Vagina (tissue), 2 donors: Measurements from ENCODE around the gene DNAJA2. TPM values are rescaled to one million over a fixed set of nuclear protein-coding genes. Genes with fewer than 3 reads are reported as not detected.

Experiments
- DNase-seq, 2 donors: peaks; one replicate each; pipeline ENCODE4 v3.0.0-alpha.2; 2017; ENCODE audit errors: extremely low spot score in 2 of 2
- H3K27ac ChIP-seq: fragments of 200-600 bp; sonication (generic); one replicate; pipeline ENCODE4 v1.5.1; 2019
- H3K27me3 ChIP-seq: fragments of 200-600 bp; sonication (generic); one replicate; pipeline ENCODE4 v1.5.1; 2019
- H3K36me3 ChIP-seq, 2 donors: fragments of 200-600 bp; sonication (generic); one replicate each; pipeline ENCODE4 v1.5.1; 2017 to 2019
- H3K4me1 ChIP-seq: fragments of 200-600 bp; sonication (generic); one replicate; pipeline ENCODE4 v1.5.1; 2019
- H3K4me3 ChIP-seq, 2 donors: fragments of 200-600 bp; sonication (generic); 1 replicate in 1 of 2; 2 replicates in 1 of 2; pipeline ENCODE4 v1.5.1; 2016 to 2019
- H3K9me3 ChIP-seq: fragments of 200-600 bp; sonication (generic); one replicate; pipeline ENCODE4 v1.5.1; 2019
- CTCF ChIP-seq, 3 experiments: fragments of 450-650 bp in 2 of 3; fragments of 200-600 bp in 1 of 3; sonication (generic) in 1 of 3; IDR thresholded peaks; one replicate each; pipeline ENCODE4 v1.5.1; 2017 to 2019; ENCODE audit warnings: antibody characterized with exemption in 3 of 3, mild to moderate bottlenecking in 2 of 3, moderate library complexity in 2 of 3
- POLR2A ChIP-seq, 2 donors: fragments of 450-650 bp; IDR thresholded peaks; one replicate each; pipeline ENCODE4 v1.6.1; 2017; ENCODE audit warnings: antibody characterized with exemption in 2 of 2, mild to moderate bottlenecking in 2 of 2, moderate library complexity in 2 of 2
- POLR2AphosphoS5 ChIP-seq, 2 donors: sonication (generic); formaldehyde crosslinking; IDR thresholded peaks; one replicate each; pipeline ENCODE4 v1.9.0; 2017; ENCODE audit warnings: antibody characterized with exemption in 2 of 2, mild to moderate bottlenecking in 2 of 2, low read depth in 1 of 2; ENCODE audit not compliant: insufficient read depth in 1 of 2
- intact Hi-C: fragments of 100-400 bp; cut with DNase I; formaldehyde crosslinking; loops from one replicate; pipeline ENCODE4 v1.15.1; 2023
- total RNA-seq: library from RNA; depleted of rRNA; stranded (reverse); fragments of >200 nt; gene quantifications from one replicate; pipeline ENCODE4 v1.2.3, GENCODE V29; 2016

The DNAJA2 gene
- total RNA-seq, 1 donor from 2014 or later, result 38.3 TPM

- Histone ChIP-seq H3K27me3 (no peaks in the 10 kb centered on the region), H3K9me3 (no peaks in the 10 kb centered on the region), H3K4me3 (no peak overlapping the region), H3K27ac (no peak overlapping the region), H3K4me1 (no peaks in the 10 kb centered on the region), H3K36me3 (no peaks in the 10 kb centered on the region)
- no peak for TF ChIP-seq POLR2A (IDR thresholded peaks at IDR 0.05)
- no peak for DNase-seq
- intact Hi-C loops, result no loop called here
Measured at GRCh38 chr16:46991729-46992704, 18.5 kb upstream of the DNAJA2 start.

- no peaks in the 10 kb centered on the region for H3K36me3 ChIP-seq
- H3K9me3 ChIP-seq, result no peaks in the 10 kb centered on the region
- DNase-seq, result no peak
- H3K27me3 ChIP-seq, result no peaks in the 10 kb centered on the region
- H3K27ac ChIP-seq, result no peak overlapping the region
- no peaks in the 10 kb centered on the region for H3K4me1 ChIP-seq
- TF ChIP-seq POLR2AphosphoS5 (IDR thresholded peaks at IDR 0.05; ENCODE audit: insufficient read depth in 1 of 2, low read depth in 1 of 2), result no peak
- TF ChIP-seq CTCF (IDR thresholded peaks at IDR 0.05), result no peak
- TF ChIP-seq POLR2A (IDR thresholded peaks at IDR 0.05), result no peak
- H3K4me3 ChIP-seq, result no peak overlapping the region
- intact Hi-C loops, result no loop called here
Measured at GRCh38 chr16:46986896-46987295, 13.4 kb upstream of the DNAJA2 start.

GRCh38 chr16:46986438-46986837 lies 13.0 kb upstream of the DNAJA2 start:
- H3K4me3 ChIP-seq, result no peak overlapping the region
- no peak overlapping the region for H3K27ac ChIP-seq
- H3K36me3 ChIP-seq, result no peaks in the 10 kb centered on the region
- no peak for DNase-seq
- TF ChIP-seq CTCF (IDR thresholded peaks at IDR 0.05) (no peak), POLR2AphosphoS5 (IDR thresholded peaks at IDR 0.05; ENCODE audit: insufficient read depth in 1 of 2, low read depth in 1 of 2) (no peak), POLR2A (IDR thresholded peaks at IDR 0.05) (no peak)
- no peaks in the 10 kb centered on the region for H3K9me3 ChIP-seq
- H3K4me1 ChIP-seq, result no peaks in the 10 kb centered on the region
- intact Hi-C loops, result no loop called here
- H3K27me3 ChIP-seq, result no peaks in the 10 kb centered on the region

- no peak overlapping the region for H3K4me3 ChIP-seq
- no peak overlapping the region for H3K27ac ChIP-seq
- intact Hi-C loops, result no loop called here
- no peaks in the 10 kb centered on the region for H3K36me3 ChIP-seq
- no peaks in the 10 kb centered on the region for H3K27me3 ChIP-seq
- no peak for DNase-seq
- no peaks in the 10 kb centered on the region for H3K4me1 ChIP-seq
- no peaks in the 10 kb centered on the region for H3K9me3 ChIP-seq
- TF ChIP-seq POLR2AphosphoS5 (IDR thresholded peaks at IDR 0.05; ENCODE audit: insufficient read depth in 1 of 2, low read depth in 1 of 2) (no peak), POLR2A (IDR thresholded peaks at IDR 0.05) (no peak), CTCF (IDR thresholded peaks at IDR 0.05) (no peak)
Measured at GRCh38 chr16:46982335-46982734, 8.9 kb upstream of the DNAJA2 start.

GRCh38 chr16:46980926-46981325 lies 7.5 kb upstream of the DNAJA2 start:
- no peaks in the 10 kb centered on the region for H3K9me3 ChIP-seq
- TF ChIP-seq POLR2A (IDR thresholded peaks at IDR 0.05) (no peak), POLR2AphosphoS5 (IDR thresholded peaks at IDR 0.05; ENCODE audit: insufficient read depth in 1 of 2, low read depth in 1 of 2) (no peak), CTCF (IDR thresholded peaks at IDR 0.05) (no peak)
- H3K4me1 ChIP-seq, result no peaks in the 10 kb centered on the region
- no peaks in the 10 kb centered on the region for H3K36me3 ChIP-seq
- no peak for DNase-seq
- intact Hi-C loops, result no loop called here
- H3K27me3 ChIP-seq, result no peaks in the 10 kb centered on the region
- no peak overlapping the region for H3K4me3 ChIP-seq
- H3K27ac ChIP-seq, result no peak overlapping the region
